ENCODE data around the gene ANKRA2. TPM values are rescaled to one million over a fixed set of nuclear protein-coding genes. Genes with fewer than 3 reads are reported as not detected.

Gene ANKRA2
- total and polyA plus RNA-seq, 2 experiments from 2014 or later, result 23.6 to 26.4 TPM

DNA sequence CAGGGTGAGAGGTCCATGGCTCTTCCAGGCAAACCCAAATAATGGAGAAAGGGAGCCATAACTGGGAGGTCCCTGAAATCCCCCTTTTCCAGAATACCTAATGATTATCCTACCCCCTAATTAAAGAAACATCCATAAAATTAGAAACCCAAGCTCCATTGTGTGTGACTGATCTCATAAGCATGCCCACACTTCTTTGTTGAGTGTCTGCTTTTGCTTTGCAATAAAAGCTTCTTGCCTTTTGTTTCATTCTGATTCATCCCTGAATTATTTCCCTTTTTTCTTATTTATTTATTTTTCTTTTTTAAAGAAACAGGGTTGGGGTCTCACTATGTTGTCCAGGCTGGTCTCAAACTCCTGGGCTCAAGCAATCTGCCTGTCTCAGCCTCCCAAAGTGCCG, 34.1 kb downstream of the ANKRA2 start:
- DNase-seq (ENCODE audit: low spot score), result no peak
- H3K27ac ChIP-seq, result no peak overlapping the region
- H3K79me2 ChIP-seq, result no peaks in the 10 kb centered on the region
- no peaks in the 10 kb centered on the region for H3K36me3 ChIP-seq (replicated peaks; ENCODE audit: insufficient read depth, low read depth)
- H3K9me2 ChIP-seq (replicated peaks; ENCODE audit: insufficient read depth), result no peaks in the 10 kb centered on the region
- TF ChIP-seq, protein P1, sequence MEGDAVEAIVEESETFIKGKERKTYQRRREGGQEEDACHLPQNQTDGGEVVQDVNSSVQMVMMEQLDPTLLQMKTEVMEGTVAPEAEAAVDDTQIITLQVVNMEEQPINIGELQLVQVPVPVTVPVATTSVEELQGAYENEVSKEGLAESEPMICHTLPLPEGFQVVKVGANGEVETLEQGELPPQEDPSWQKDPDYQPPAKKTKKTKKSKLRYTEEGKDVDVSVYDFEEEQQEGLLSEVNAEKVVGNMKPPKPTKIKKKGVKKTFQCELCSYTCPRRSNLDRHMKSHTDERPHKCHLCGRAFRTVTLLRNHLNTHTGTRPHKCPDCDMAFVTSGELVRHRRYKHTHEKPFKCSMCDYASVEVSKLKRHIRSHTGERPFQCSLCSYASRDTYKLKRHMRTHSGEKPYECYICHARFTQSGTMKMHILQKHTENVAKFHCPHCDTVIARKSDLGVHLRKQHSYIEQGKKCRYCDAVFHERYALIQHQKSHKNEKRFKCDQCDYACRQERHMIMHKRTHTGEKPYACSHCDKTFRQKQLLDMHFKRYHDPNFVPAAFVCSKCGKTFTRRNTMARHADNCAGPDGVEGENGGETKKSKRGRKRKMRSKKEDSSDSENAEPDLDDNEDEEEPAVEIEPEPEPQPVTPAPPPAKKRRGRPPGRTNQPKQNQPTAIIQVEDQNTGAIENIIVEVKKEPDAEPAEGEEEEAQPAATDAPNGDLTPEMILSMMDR (IDR thresholded peaks at IDR 0.05; ENCODE audit: poor library complexity), result no peak
- TF ChIP-seq EZH2 (IDR thresholded peaks at IDR 0.05; ENCODE audit: borderline replicate concordance), result no peak
- no peak for TF ChIP-seq EZH2phosphoT487 (IDR thresholded peaks at IDR 0.05; ENCODE audit: low read depth, severe bottlenecking, unreplicated experiment)
- H3K4me2 ChIP-seq, result no peak overlapping the region
- H3K27me3 ChIP-seq, result no peaks in the 10 kb centered on the region
- no peak overlapping the region for H3K4me3 ChIP-seq
- no peaks in the 10 kb centered on the region for H3K9me3 ChIP-seq (ENCODE audit: low read depth)
- no peaks in the 10 kb centered on the region for H4K20me1 ChIP-seq (ENCODE audit: insufficient read depth, poor library complexity, severe bottlenecking)
- 87% methylated on average over 1 of the region's 1 CpG for WGBS (ENCODE audit: low lambda C conversion rate, missing lambda C conversion rate)
- H2AFZ ChIP-seq, result no peak overlapping the region
- H3K4me1 ChIP-seq (ENCODE audit: insufficient read depth), result no peaks in the 10 kb centered on the region

DNA sequence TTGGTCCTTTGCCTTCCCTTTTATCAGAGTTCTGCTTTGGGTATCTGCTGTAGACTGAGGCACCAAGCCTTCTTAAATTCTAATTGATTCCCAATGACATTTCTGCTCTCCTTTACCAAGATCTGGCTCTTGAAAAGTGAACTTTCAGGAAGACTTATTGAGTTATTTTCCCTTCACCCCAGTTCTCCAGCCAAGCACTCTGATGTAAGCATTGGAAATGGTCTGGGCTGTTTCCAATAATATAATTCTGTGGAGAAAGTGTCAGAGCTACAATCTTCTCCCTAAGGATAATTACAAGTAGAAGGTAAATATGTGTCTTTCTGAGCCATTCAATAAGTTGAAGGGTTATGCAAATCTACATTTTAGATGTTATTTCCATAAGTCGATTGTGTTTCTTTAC, 36.4 kb downstream of the ANKRA2 start:
- no peaks in the 10 kb centered on the region for H3K9me3 ChIP-seq (ENCODE audit: low read depth)
- WGBS (ENCODE audit: low lambda C conversion rate, missing lambda C conversion rate), result 89% methylated on average over 1 of the region's 1 CpG
- H3K4me1 ChIP-seq (ENCODE audit: insufficient read depth), result no peaks in the 10 kb centered on the region
- TF ChIP-seq EZH2 (IDR thresholded peaks at IDR 0.05; ENCODE audit: borderline replicate concordance) (no peak), EZH2phosphoT487 (IDR thresholded peaks at IDR 0.05; ENCODE audit: low read depth, severe bottlenecking, unreplicated experiment) (no peak)
- H3K4me2 ChIP-seq, result no peak overlapping the region
- H3K27me3 ChIP-seq, result no peaks in the 10 kb centered on the region
- no peak overlapping the region for H3K27ac ChIP-seq
- H3K4me3 ChIP-seq, result no peak overlapping the region
- no peaks in the 10 kb centered on the region for H3K36me3 ChIP-seq (replicated peaks; ENCODE audit: insufficient read depth, low read depth)
- DNase-seq (ENCODE audit: low spot score), result no peak
- no peaks in the 10 kb centered on the region for H4K20me1 ChIP-seq (ENCODE audit: insufficient read depth, poor library complexity, severe bottlenecking)
- H2AFZ ChIP-seq, result no peak overlapping the region
- H3K9me2 ChIP-seq (replicated peaks; ENCODE audit: insufficient read depth), result no peaks in the 10 kb centered on the region
- H3K79me2 ChIP-seq, result no peaks in the 10 kb centered on the region

DNA sequence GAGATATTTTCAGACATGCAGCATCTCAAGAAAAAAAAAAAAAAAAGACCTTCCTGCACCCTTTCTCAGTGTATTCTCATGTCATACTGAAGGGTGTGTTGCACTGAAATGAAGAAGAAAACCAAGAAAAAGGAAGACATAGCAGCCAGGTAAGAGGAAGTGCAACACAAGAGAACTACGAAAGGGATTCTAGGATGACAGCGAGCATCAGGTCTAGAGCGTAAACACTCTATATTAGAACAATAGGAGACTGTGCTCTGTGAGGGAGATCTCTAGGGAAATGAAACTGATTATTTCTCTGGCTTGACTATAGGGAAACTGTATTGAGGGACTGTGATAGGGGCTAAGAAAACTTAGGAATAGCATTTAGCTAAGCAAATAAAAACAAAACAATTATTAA, 37.2 kb downstream of the ANKRA2 start:
- Histone ChIP-seq H3K4me2 (no peak overlapping the region), H3K9me3 (ENCODE audit: low read depth) (no peaks in the 10 kb centered on the region), H3K27me3 (no peaks in the 10 kb centered on the region), H3K4me1 (ENCODE audit: insufficient read depth) (no peaks in the 10 kb centered on the region), H4K20me1 (ENCODE audit: insufficient read depth, poor library complexity, severe bottlenecking) (no peaks in the 10 kb centered on the region), H2AFZ (no peak overlapping the region), H3K36me3 (replicated peaks; ENCODE audit: insufficient read depth, low read depth) (no peaks in the 10 kb centered on the region), H3K4me3 (no peak overlapping the region), H3K79me2 (no peaks in the 10 kb centered on the region), H3K27ac (no peak overlapping the region), H3K9me2 (replicated peaks; ENCODE audit: insufficient read depth) (no peaks in the 10 kb centered on the region)
- DNase-seq (ENCODE audit: low spot score), result no peak
- 86% methylated on average over 3 of the region's 3 CpGs for WGBS (ENCODE audit: low lambda C conversion rate, missing lambda C conversion rate)
- TF ChIP-seq, protein P1 (IDR thresholded peaks at IDR 0.05; ENCODE audit: poor library complexity), result no peak
- no peak for TF ChIP-seq EZH2phosphoT487 (IDR thresholded peaks at IDR 0.05; ENCODE audit: low read depth, severe bottlenecking, unreplicated experiment)
- TF ChIP-seq EZH2 (IDR thresholded peaks at IDR 0.05; ENCODE audit: borderline replicate concordance), result no peak

DNA sequence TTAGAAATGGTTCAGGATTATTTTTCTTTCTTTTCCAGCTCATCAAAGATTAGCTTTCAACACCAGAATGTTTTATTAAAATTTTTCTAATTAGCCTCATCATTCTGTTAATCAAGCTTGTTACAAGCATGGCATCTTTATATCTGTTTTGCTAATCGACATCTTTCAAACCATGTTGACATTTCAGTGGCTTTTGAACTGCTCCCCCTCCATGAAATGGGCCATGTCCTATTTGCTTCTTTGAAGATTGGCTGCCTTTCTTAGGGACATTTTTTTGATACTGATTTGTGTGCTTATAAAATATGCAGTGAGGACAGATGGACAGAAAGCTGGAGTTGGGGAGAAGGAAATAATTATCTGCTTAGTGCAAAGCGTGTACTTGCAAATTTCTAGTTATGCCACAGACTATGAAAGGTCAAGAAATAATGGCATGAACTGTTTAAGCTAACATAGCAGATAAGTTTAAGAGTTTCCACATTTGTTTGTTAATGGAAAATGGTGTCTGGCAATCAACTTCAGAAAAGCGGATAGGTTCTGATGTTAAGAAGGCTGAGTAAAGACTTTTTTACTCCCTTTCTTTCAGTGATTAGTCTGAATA, 39.7 kb downstream of the ANKRA2 start:
- no peak overlapping the region for H3K4me3 ChIP-seq
- no peaks in the 10 kb centered on the region for H3K27me3 ChIP-seq
- no peaks in the 10 kb centered on the region for H3K9me2 ChIP-seq (replicated peaks; ENCODE audit: insufficient read depth)
- TF ChIP-seq, protein P1 (IDR thresholded peaks at IDR 0.05; ENCODE audit: poor library complexity), result no peak
- no peak for TF ChIP-seq EZH2phosphoT487 (IDR thresholded peaks at IDR 0.05; ENCODE audit: low read depth, severe bottlenecking, unreplicated experiment)
- no peak for TF ChIP-seq EZH2 (IDR thresholded peaks at IDR 0.05; ENCODE audit: borderline replicate concordance)
- no peaks in the 10 kb centered on the region for H4K20me1 ChIP-seq (ENCODE audit: insufficient read depth, poor library complexity, severe bottlenecking)
- no peak overlapping the region for H3K27ac ChIP-seq
- no peaks in the 10 kb centered on the region for H3K9me3 ChIP-seq (ENCODE audit: low read depth)
- WGBS (ENCODE audit: low lambda C conversion rate, missing lambda C conversion rate), result 84% methylated on average over 3 of the region's 3 CpGs
- H2AFZ ChIP-seq, result no peak overlapping the region
- no peak for DNase-seq (ENCODE audit: low spot score)
- H3K36me3 ChIP-seq (replicated peaks; ENCODE audit: insufficient read depth, low read depth), result no peaks in the 10 kb centered on the region
- H3K79me2 ChIP-seq, result no peaks in the 10 kb centered on the region
- no peak overlapping the region for H3K4me2 ChIP-seq
- no peaks in the 10 kb centered on the region for H3K4me1 ChIP-seq (ENCODE audit: insufficient read depth)
